Pulmonary artery endothelial cell (primary cell): Measurements from ENCODE around the gene PON2. TPM values are rescaled to one million over a fixed set of nuclear protein-coding genes. Genes with fewer than 3 reads are reported as not detected.
"Not testable (repeated sequence)": the region's sequence is repeated elsewhere in the genome, so short reads cannot be mapped to it uniquely, and the experiment has no call there.

Source experiments
- DNase-seq: peaks from one replicate; pipeline ENCODE4 v3.0.0-alpha.2; 2011; ENCODE audit warnings: low read depth, low spot score
- total RNA-seq: library from RNA; depleted of rRNA; stranded (reverse); fragments of >200 nt; gene quantifications from 2 replicates; pipeline ENCODE4 v1.2.3, GENCODE V29; 2014

Gene PON2
- total RNA-seq, 1 donor from 2014 or later = 72.6 TPM

- no peak for DNase-seq
Observed at GRCh38 chr7:95405800-95406199, 29.0 kb downstream of the PON2 start.

DNA sequence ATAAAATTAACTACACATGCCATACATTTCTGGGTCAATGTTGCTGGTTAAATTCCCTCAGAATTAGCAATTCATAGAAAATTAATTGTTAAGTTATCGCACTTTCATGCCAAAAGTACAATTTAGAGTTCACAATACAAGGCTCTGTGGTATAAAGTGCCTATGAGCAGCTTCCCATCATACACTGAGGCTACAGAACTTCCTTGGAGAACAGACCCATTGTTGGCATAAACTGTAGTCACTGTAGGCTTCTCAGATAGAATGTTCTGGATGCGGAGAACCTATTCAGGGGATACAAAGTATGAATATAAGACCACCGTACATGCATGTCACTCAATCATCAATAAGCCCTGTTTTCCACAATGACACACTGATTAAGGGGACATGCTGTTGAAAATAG is 29.6 kb downstream of the PON2 start:
- no peak for DNase-seq

- DNase-seq = no peak
Observed at GRCh38 chr7:95404316-95404865, 30.4 kb downstream of the PON2 start.

GRCh38 chr7:95398155-95398940 is 36.5 kb downstream of the PON2 start:
- DNase-seq = no peak

- DNase-seq = no peak
Observed at GRCh38 chr7:95397381-95397780, 37.4 kb downstream of the PON2 start.

DNA sequence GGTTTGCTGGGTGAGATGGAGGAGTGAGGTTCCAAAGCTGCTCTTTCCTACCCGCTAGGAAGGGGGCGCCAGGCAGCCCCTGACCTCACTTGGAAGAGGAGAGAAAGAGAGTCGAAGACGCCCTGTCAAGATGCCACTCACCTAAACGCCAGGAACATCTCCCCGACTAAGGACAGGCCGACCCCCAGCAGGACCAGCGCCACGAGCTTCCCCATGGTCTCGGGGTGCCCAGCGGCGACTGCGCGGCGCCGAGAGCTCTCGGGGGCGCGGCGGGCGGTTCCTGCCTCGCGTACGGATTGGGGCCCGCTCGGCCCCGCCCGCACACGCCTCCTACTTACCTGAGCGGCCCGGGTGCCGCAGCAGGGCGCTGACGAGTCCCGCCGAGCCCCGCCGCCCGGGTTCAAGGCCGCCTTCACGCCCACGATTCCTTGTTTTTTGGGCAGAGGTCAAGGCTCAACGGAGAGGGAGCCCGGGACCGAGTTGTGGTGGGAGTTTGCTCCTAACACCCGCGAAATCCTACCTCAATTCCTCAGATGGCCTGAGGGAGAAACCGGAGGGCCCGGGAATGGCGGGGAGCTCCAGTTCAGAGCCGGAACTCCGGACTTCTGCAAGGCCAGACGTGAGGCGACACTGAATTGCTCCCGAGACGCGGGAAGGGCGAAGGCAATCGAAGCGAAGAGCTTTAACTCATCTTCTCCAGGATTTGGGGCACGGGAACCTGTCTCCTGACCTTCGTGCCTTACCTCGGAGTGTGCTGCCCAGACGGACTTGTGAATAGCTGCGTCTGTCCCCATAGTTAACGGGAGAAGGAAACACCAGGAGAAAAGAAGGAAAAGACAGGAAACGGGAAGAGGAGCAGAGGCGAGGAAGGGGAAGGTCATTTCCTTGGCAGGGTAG is 38.4 kb downstream of the PON2 start, which contains the start of gene PON3:
TSS of gene PON3 (minus strand) at position 240 of the 897 bp plus-strand sequence. CDS start at position 215, 25 bp downstream.
- DNase-seq = no peak

DNA sequence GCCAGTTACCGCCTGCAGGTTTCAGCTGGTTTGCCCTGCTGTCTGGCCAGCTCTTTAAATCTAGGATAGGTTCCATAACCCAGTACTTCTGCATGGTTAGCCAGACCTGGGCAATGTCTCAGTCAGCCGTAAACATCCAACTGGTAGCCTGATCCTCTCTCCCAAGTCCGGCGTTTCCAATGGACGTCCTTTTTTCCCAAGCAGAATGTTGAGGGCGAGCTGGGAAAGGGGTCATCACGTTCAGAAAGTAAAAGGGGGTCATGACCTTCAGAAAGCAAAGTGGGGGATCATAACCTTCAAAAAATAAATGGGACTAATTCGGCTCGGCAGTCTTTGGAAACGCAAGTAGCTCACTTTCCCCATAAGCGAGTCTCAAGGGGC is 39.1 kb downstream of the PON2 start:
- DNase-seq = no peak

GRCh38 chr7:95394370-95394769 is 40.5 kb downstream of the PON2 start:
- DNase-seq = no peak

DNA sequence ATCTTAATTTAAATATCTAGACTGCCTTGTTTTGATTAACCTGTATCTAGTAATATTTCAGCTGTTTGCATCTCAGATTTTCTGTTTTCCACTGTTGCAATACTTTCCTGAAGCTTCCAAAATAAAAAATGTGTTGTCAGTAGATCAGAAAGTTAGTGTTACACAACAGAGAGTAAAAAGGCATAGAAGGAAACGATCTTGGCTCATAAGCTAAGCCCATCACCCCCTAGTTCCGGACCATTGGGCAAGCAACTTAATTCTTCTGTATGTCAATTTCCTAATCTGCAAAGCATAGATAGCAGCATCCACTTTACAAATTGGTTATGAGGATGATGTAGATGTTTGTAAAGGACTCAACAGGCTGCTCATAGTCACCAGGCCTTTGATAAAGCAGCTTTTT is 43.1 kb downstream of the PON2 start:
- DNase-seq = no peak

GRCh38 chr7:95389516-95389915 is 45.3 kb downstream of the PON2 start:
- DNase-seq = no peak

- DNase-seq = not testable (repeated sequence)
Observed at GRCh38 chr7:95379457-95379856, 55.4 kb downstream of the PON2 start.

- DNase-seq = no peak
Observed at GRCh38 chr7:95376632-95377400, 58.0 kb downstream of the PON2 start.

DNA sequence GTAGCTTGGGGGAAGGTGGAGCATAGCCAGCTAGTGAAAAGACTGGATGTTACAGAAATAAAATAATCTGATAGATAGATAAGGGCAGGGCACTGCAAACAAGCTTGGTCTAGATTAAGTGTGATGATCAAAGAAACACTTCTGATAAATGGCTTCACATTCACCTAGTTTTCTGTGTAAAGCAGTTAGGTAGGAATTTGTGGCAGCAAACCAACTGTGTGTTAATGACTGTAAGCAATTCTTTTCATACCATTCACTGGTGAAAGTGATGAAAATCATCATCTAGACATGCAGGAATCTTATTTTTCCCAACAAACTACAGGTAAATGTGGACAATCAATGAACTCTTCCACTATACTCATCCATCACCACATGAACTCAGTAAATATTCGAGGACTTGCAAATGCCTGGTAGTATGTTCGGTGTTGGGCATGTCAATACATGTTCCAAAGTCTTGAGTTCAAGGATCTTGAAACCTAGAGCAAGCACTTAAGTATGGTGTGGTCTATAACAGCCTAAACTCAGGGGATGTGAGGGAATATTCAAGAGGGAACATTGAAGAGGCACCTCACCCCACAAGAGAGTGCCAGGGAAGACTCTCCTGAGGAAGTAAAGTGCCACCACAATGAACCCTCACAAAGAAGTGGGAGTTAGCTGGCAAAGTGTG is 59.1 kb downstream of the PON2 start:
- DNase-seq = no peak

- no peak for DNase-seq
Observed at GRCh38 chr7:95373323-95373722, 61.5 kb downstream of the PON2 start.

DNA sequence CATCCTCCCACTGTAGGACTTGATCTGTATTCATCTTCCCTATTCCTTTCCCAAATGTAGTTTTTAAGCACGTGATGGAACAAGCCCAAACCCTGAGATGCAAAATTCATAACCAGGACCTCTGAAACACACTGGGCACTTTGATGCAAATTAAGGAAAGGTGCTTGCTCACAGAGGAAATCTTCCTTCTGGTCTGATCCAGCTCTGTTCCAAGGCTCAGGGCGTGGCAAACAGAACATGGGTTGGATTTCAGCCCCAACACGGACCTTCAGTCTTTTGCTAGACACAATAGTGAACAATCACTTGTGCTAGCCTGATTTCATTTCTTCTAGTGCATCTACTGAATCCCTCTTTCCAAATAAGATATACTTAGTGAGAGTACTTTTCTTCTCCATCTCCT is 66.6 kb downstream of the PON2 start:
- no peak for DNase-seq

DNA sequence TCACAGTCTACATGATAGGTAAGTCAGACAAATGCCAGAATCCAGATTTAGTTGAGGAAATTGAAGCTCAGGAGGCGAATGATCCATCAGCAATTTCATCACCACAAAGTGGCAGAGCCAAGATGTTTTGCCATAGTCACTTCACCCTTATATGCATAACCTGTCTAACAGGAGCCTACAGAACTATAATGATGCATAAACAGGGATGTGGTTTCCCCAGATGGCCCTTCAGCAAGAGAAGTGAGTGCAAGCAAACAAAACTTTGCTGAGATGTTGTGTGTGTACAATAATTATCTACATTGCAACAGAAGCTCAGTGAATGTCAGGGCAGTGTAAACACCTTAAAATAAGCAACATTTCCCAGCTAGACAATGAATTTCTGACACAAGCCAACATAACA is 67.2 kb downstream of the PON2 start:
- DNase-seq = no peak

DNA sequence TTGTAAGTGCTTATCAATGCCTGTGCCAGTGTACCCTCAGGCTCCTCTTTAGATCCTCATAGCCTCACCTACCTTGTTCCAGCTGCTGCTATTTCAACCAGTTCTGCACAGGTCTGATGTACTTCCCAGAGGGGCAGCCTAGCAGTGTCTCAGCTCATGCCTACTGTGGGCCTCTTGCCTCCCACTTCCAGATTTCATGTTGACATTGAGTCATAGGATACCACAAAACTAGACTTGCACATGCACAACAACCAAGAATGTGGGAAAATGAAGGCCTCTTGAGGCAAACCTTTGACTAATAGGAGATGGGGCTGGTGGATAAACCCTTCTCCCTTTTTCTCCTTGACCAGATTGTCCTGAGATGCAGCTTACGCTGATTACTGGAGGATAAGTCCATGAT is 69.7 kb downstream of the PON2 start:
- no peak for DNase-seq

- no peak for DNase-seq
Observed at GRCh38 chr7:95357623-95358022, 77.2 kb downstream of the PON2 start.
